Fibroblast of villous mesenchyme (primary cell): Measurements from ENCODE around the gene ZNF24. TPM values are rescaled to one million over a fixed set of nuclear protein-coding genes. Genes with fewer than 3 reads are reported as not detected.

Source experiments
- DNase-seq: peaks from one replicate; pipeline ENCODE4 v3.0.0-alpha.2; 2010; ENCODE audit warnings: low read depth
- H3K4me3 ChIP-seq: 2 replicates; pipeline ENCODE4 v1.5.1; 2011; ENCODE audit warnings: low read depth, mild to moderate bottlenecking, low read length
- CTCF ChIP-seq: IDR thresholded peaks from 2 replicates; pipeline ENCODE4 v1.5.1; 2012; ENCODE audit warnings: low read depth, mild to moderate bottlenecking, low read length; ENCODE audit not compliant: insufficient read depth
- total RNA-seq: library from RNA; depleted of rRNA; stranded (reverse); fragments of >200 nt; gene quantifications from 2 replicates; pipeline ENCODE4 v1.2.3, GENCODE V29; 2012

Gene ZNF24
- total RNA-seq, result 23.8 and 41.0 TPM in 2 replicates

- H3K4me3 ChIP-seq, result peak within 1 kb of the TSS; percentile 93
- DNase-seq, result peak; percentile 96
- no peak for TF ChIP-seq CTCF
Measured at GRCh38 chr18:35343936-35344735, at the start of gene ZNF24. Gene ZNF24, minus strand, starts transcription at chr18:35344420. Its CDS starts 3,770 bp downstream, at chr18:35340650.

GRCh38 chr18:35393716-35394115 is 49.5 kb upstream of the ZNF24 start:
- TF ChIP-seq CTCF, result no peak
- DNase-seq, result no peak
- H3K4me3 ChIP-seq, result no peak overlapping the region

GRCh38 chr18:35392375-35392774 is 48.2 kb upstream of the ZNF24 start:
- no peak for DNase-seq
- no peak for TF ChIP-seq CTCF
- H3K4me3 ChIP-seq, result no peak overlapping the region

- no peak for DNase-seq
Measured at GRCh38 chr18:35390951-35391700, 46.9 kb upstream of the ZNF24 start.

GRCh38 chr18:35389095-35389618 is 44.9 kb upstream of the ZNF24 start:
- peak; percentile 81 for DNase-seq

More at GRCh38 chr18:35390951-35391700, 46.9 kb upstream of the ZNF24 start:
- no peak overlapping the region for H3K4me3 ChIP-seq
- no peak for TF ChIP-seq CTCF

GRCh38 chr18:35387152-35387571 is 42.9 kb upstream of the ZNF24 start:
- DNase-seq, result no peak
- no peak overlapping the region for H3K4me3 ChIP-seq
- no peak for TF ChIP-seq CTCF

More at GRCh38 chr18:35389095-35389618, 44.9 kb upstream of the ZNF24 start:
- TF ChIP-seq CTCF, result no peak
- no peak overlapping the region for H3K4me3 ChIP-seq
